ENCODE measurements around the gene NT5C1B. TPM values are rescaled to one million over a fixed set of nuclear protein-coding genes. Genes with fewer than 3 reads are reported as not detected.

Gene NT5C1B
- total RNA-seq, 1 donor: not detected

GRCh38 chr2:18522484-18523146 lies 66.8 kb downstream of the NT5C1B start:
- Histone ChIP-seq H3K27me3 (ENCODE audit: insufficient read depth, low read length) (no peaks in the 10 kb centered on the region), H3K79me2 (ENCODE audit: insufficient read depth, low read length) (no peaks in the 10 kb centered on the region), H3K4me2 (ENCODE audit: insufficient read depth, low read length) (no peak overlapping the region), H2AFZ (ENCODE audit: low read length) (peak overlapping the region; percentile 39), H3K36me3 (ENCODE audit: insufficient read depth, low read length) (no peaks in the 10 kb centered on the region), H3K9me3 (ENCODE audit: low read depth, low read length) (no peaks in the 10 kb centered on the region), H4K20me1 (ENCODE audit: insufficient read depth, low read length) (no peaks in the 10 kb centered on the region), H3K27ac (ENCODE audit: low read depth, low read length) (no peak overlapping the region), H3K4me1 (ENCODE audit: insufficient read depth, low read length) (peaks cover 22% of the 10 kb centered on the region), H3K4me3 (ENCODE audit: insufficient read depth, low read length) (no peak overlapping the region)
- peak; percentile 44 for DNase-seq (ENCODE audit: insufficient read length, low spot score, missing footprints)
- no peak for TF ChIP-seq CTCF (IDR thresholded peaks at IDR 0.05; ENCODE audit: extremely low read depth, low read depth, low read length)

- Histone ChIP-seq H3K79me2 (ENCODE audit: insufficient read depth, low read length) (no peaks in the 10 kb centered on the region), H3K4me1 (ENCODE audit: insufficient read depth, low read length) (peaks cover 26% of the 10 kb centered on the region), H3K27me3 (ENCODE audit: insufficient read depth, low read length) (no peaks in the 10 kb centered on the region), H2AFZ (ENCODE audit: low read length) (peak overlapping the region; percentile 66), H4K20me1 (ENCODE audit: insufficient read depth, low read length) (no peaks in the 10 kb centered on the region), H3K4me2 (ENCODE audit: insufficient read depth, low read length) (peak overlapping the region; percentile 31), H3K27ac (ENCODE audit: low read depth, low read length) (no peak overlapping the region), H3K36me3 (ENCODE audit: insufficient read depth, low read length) (no peaks in the 10 kb centered on the region), H3K4me3 (ENCODE audit: insufficient read depth, low read length) (no peak overlapping the region), H3K9me3 (ENCODE audit: low read depth, low read length) (no peaks in the 10 kb centered on the region)
- DNase-seq (ENCODE audit: insufficient read length, low spot score, missing footprints): peak; percentile 76
- TF ChIP-seq CTCF (IDR thresholded peaks at IDR 0.05; ENCODE audit: extremely low read depth, low read depth, low read length): peak; percentile 98
Observed at GRCh38 chr2:18520451-18521425, 68.6 kb downstream of the NT5C1B start.

- Histone ChIP-seq H3K27me3 (ENCODE audit: insufficient read depth, low read length) (no peaks in the 10 kb centered on the region), H3K9me3 (ENCODE audit: low read depth, low read length) (no peaks in the 10 kb centered on the region), H4K20me1 (ENCODE audit: insufficient read depth, low read length) (no peaks in the 10 kb centered on the region), H3K27ac (ENCODE audit: low read depth, low read length) (no peak overlapping the region), H2AFZ (ENCODE audit: low read length) (peak overlapping the region; percentile 66), H3K4me2 (ENCODE audit: insufficient read depth, low read length) (peak overlapping the region; percentile 31), H3K36me3 (ENCODE audit: insufficient read depth, low read length) (no peaks in the 10 kb centered on the region), H3K4me1 (ENCODE audit: insufficient read depth, low read length) (peaks cover 31% of the 10 kb centered on the region), H3K79me2 (ENCODE audit: insufficient read depth, low read length) (no peaks in the 10 kb centered on the region), H3K4me3 (ENCODE audit: insufficient read depth, low read length) (no peak overlapping the region)
- no peak for TF ChIP-seq CTCF (IDR thresholded peaks at IDR 0.05; ENCODE audit: extremely low read depth, low read depth, low read length)
- DNase-seq (ENCODE audit: insufficient read length, low spot score, missing footprints): no peak
Observed at GRCh38 chr2:18519914-18520450, 69.4 kb downstream of the NT5C1B start.

All from osteoblast (primary cell).